Gastroesophageal sphincter (tissue), 4 donors: Measurements from ENCODE around the gene YTHDF1. TPM values are rescaled to one million over a fixed set of nuclear protein-coding genes. Genes with fewer than 3 reads are reported as not detected.

Source experiments
- ATAC-seq: fragments of 150-250 bp; one replicate; pipeline ENCODE4 v1.9.1; 2016; ENCODE audit warnings: mild to moderate bottlenecking, moderate library complexity
- H3K27ac ChIP-seq, 4 donors: fragments of 200-600 bp; sonication (generic) in 3 of 4; 1 replicate in 3 of 4; 2 replicates in 1 of 4; pipeline ENCODE4 v1.5.1; 2016 to 2019
- H3K27me3 ChIP-seq: fragments of 200-600 bp; sonication (generic); one replicate; pipeline ENCODE4 v1.5.1; 2019
- H3K36me3 ChIP-seq, 2 donors: fragments of 200-600 bp; sonication (generic); one replicate each; pipeline ENCODE4 v1.5.1; 2019; ENCODE audit warnings: control low read depth in 1 of 2
- H3K4me1 ChIP-seq, 3 donors: fragments of 200-600 bp; sonication (generic); 1 replicate in 2 of 3; 2 replicates in 1 of 3; pipeline ENCODE4 v1.5.1; 2016 to 2019; ENCODE audit warnings: control low read depth in 2 of 3
- H3K4me3 ChIP-seq, 2 donors: fragments of 200-600 bp; sonication (generic); one replicate each; pipeline ENCODE4 v1.5.1; 2019; ENCODE audit warnings: mild to moderate bottlenecking in 1 of 2, moderate library complexity in 1 of 2
- H3K9me3 ChIP-seq, 3 donors: fragments of 200-600 bp; sonication (generic); one replicate each; pipeline ENCODE4 v1.5.1; 2017 to 2019; ENCODE audit warnings: control low read depth in 2 of 3
- CTCF ChIP-seq, 4 experiments: fragments of 200-600 bp in 2 of 4; fragments of 450-650 bp in 2 of 4; sonication (generic) in 1 of 4; IDR thresholded peaks; one replicate each; pipeline ENCODE4 v1.5.1; 2017 to 2019; ENCODE audit warnings: antibody characterized with exemption in 4 of 4, mild to moderate bottlenecking in 2 of 4, moderate library complexity in 2 of 4
- EP300 ChIP-seq: sonication (generic); formaldehyde crosslinking; IDR thresholded peaks from one replicate; pipeline ENCODE4 v1.6.1; 2017; ENCODE audit warnings: antibody characterized with exemption, mild to moderate bottlenecking
- POLR2A ChIP-seq, 2 donors: fragments of 450-650 bp; IDR thresholded peaks; one replicate each; pipeline ENCODE4 v1.6.1; 2017; ENCODE audit warnings: antibody characterized with exemption in 2 of 2, mild to moderate bottlenecking in 2 of 2, moderate library complexity in 1 of 2
- POLR2AphosphoS5 ChIP-seq: sonication (generic); formaldehyde crosslinking; IDR thresholded peaks from one replicate; pipeline ENCODE4 v1.6.1; 2017; ENCODE audit warnings: antibody characterized with exemption
- WGBS, 2 donors: methylation state at CpG; one replicate each; pipeline ENCODE4 v1.1.5; 2018; ENCODE audit warnings: low coverage in 1 of 2; 5-methylcytosine and 5-hydroxymethylcytosine counted together
- total RNA-seq, 4 donors: library from RNA; depleted of rRNA; stranded (reverse); fragments of >200 nt; gene quantifications; one replicate each; pipeline ENCODE4 v1.1.0, GENCODE V29; 2016

Gene YTHDF1
- total RNA-seq, 4 donors from 2014 or later, result 20.2 to 35.8 (median 34.2) TPM

DNA sequence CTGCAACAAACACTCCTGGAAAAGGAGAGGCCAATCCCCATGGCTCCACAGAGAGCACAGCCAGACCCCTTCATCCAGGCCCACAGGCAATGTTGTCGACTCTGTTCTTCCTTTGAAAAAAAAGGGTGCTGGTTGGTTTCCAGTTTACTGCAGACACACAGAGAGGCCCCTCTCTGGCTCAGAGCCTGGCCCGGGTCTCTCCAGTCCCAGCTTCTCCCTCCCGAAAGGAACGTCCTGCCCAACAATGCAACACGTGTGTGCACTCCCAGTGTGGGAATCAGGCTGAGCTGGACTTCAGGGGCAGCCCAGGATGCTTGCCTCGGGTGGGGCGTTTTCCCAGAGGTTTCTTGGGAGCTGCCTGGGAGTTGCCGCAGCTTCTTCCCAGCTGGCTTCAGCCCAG, 42.9 kb upstream of the YTHDF1 start:
- TF ChIP-seq POLR2AphosphoS5 (no peak), EP300 (no peak), CTCF (IDR thresholded peaks at IDR 0.05) (no peak), POLR2A (IDR thresholded peaks at IDR 0.05) (no peak)
- 26% methylated on average over 3 of the region's 8 CpGs; no CpG with 5 or more reads in 1 of the 2 donors for WGBS, 2 donors
- no peak for ATAC-seq
- H3K27me3 ChIP-seq, result peaks cover 87% of the 10 kb centered on the region
- H3K36me3 ChIP-seq, result no peaks in the 10 kb centered on the region
- H3K27ac ChIP-seq, result no peak overlapping the region
- H3K9me3 ChIP-seq, result no peaks in the 10 kb centered on the region
- no peak overlapping the region for H3K4me3 ChIP-seq
- H3K4me1 ChIP-seq, result peaks cover 0 to 11% (median 8%) of the 10 kb centered on the region in 3 donors

DNA sequence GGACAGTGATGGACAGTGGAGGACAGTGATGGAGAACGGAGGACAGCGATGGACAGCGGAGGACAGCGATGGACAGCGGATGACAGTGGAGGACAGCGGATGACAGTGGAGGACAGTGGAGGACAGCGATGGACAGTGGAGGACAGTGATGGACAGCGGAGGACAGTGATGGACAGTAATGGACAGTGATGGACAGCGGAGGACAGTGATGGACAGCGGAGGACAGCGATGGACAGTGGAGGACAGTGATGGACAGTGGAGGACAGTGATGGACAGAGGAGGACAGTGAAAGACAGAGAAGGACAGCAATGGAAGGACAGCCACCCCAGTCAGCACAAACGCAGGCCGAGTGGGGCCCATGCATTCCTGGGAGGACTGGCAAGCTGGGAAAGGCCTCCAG, 41.7 kb upstream of the YTHDF1 start:
- Histone ChIP-seq H3K4me1 (peaks cover 0 to 20% (median 17%) of the 10 kb centered on the region in 3 donors), H3K27ac (no peak overlapping the region), H3K27me3 (peaks cover 87% of the 10 kb centered on the region), H3K36me3 (no peaks in the 10 kb centered on the region), H3K4me3 (no peak overlapping the region), H3K9me3 (no peaks in the 10 kb centered on the region)
- ATAC-seq, result no peak
- 79 to 86% methylated on average over 11 of the region's 13 CpGs for WGBS, 2 donors
- TF ChIP-seq CTCF (IDR thresholded peaks at IDR 0.05) (no peak), POLR2A (IDR thresholded peaks at IDR 0.05) (no peak), EP300 (no peak)

- H3K36me3 ChIP-seq, result no peaks in the 10 kb centered on the region
- ATAC-seq, result no peak
- peaks cover 87% of the 10 kb centered on the region for H3K27me3 ChIP-seq
- 89 to 96% methylated on average over 3 to 4 of the region's 4 CpGs for WGBS, 2 donors
- no peaks in the 10 kb centered on the region for H3K9me3 ChIP-seq
- H3K4me3 ChIP-seq, result no peak overlapping the region
- no peak overlapping the region for H3K27ac ChIP-seq
- H3K4me1 ChIP-seq, result peaks cover 0 to 20% (median 17%) of the 10 kb centered on the region in 3 donors
- TF ChIP-seq POLR2A (IDR thresholded peaks at IDR 0.05) (no peak), EP300 (no peak), CTCF (IDR thresholded peaks at IDR 0.05) (no peak), POLR2AphosphoS5 (no peak)
These were observed 41.0 kb upstream of the YTHDF1 start for GRCh38 chr20:63256954-63257353.

DNA sequence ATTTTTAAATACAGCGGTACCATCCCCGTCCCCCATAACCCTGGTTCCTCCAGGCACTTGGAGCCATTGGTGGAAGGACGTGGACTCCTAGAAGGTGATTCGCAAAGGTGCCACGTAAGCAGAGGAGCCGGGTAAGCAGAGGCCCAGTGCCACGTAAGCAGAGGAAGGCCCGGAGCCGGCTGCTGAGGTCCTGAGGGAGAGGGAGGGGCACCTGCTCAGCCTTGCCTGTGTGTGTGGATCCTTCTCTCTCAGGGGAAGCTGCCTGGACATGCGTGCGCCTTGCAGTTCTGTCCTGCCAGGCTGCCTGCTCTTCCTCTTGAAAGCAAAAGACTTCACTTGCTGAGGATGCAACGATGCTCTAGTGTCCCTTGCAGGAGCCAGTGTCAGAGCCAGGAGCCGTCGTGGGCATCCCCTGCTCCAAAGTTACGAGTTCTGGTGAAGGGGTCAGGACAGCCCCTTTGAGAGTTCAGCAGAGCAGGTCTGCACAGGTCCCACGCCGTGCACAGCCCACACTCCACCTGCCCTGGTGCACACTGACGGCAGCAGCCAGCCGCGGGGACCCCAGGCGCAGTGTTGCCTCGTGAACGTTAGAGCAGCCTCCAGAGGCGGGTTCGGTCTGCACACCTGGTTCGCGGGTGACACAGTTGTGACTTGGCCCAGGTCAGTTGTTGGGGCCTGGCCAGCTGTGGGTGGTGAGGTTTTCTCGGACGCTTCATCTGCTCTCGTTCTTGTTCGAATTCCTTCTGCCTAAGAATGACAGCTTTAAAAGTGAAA, 40.2 kb upstream of the YTHDF1 start:
- 60 to 72% methylated on average over 7 to 9 of the region's 31 CpGs for WGBS, 2 donors
- Histone ChIP-seq H3K4me1 (peaks cover 0 to 20% (median 17%) of the 10 kb centered on the region in 3 donors), H3K27me3 (peaks cover 85% of the 10 kb centered on the region), H3K4me3 (no peak overlapping the region), H3K9me3 (no peaks in the 10 kb centered on the region), H3K36me3 (no peaks in the 10 kb centered on the region), H3K27ac (no peak overlapping the region)
- no peak for ATAC-seq
- no peak for TF ChIP-seq CTCF (IDR thresholded peaks at IDR 0.05)
